Measurements from ENCODE around the gene TET1.

- no peak for TF ChIP-seq CTCF (IDR thresholded peaks at IDR 0.05)
- no peak for TF ChIP-seq POLR2A (IDR thresholded peaks at IDR 0.05)
Observed at GRCh38 chr10:68576118-68576517, 16.0 kb downstream of the TET1 start.
